ENCODE measurements around the gene TRABD2B. TPM values are rescaled to one million over a fixed set of nuclear protein-coding genes. Genes with fewer than 3 reads are reported as not detected.

The TRABD2B gene
- total RNA-seq, 4 donors from 2014 or later, result 0.35 to 2.5 (median 0.88) TPM

DNA sequence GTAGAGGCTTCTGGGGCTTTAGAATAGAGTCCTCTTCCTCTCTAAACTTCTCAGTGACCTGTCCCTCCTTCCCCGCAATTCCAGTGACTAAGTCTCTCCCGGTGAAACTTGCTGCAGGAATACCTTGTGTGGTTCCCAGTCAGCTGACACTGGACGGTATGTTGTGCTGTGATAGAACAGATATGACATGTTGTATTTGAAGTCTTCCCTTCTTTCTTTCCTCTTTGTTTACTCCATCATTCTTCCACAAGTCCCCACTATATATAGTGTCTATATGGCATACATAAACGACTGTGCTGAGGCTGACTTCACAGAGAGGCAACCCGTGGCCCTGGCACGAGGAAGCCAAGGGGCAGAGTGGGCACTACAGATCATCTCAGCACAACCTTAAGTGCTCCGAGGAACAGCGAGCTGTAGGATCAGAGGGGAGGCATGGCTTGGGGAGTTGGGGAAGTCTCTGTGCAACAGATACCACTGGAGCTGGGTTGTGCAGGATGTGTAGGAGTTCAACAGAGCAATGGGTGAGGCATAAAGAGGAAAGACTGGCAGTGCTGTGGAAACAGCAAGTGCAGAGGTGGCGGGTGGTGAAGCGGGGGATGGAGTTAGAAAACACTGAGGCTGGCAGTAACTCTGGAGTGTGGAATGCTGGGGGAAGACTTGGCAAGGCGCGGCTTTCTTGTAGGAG, 237.8 kb downstream of the TRABD2B start:
- Histone ChIP-seq H3K27me3 (no peaks in the 10 kb centered on the region), H3K36me3 (no peaks in the 10 kb centered on the region), H3K27ac (no peak overlapping the region), H3K4me3 (no peak overlapping the region), H3K9me3 (no peaks in the 10 kb centered on the region), H3K4me1 (no peaks in the 10 kb centered on the region)
- no peak for TF ChIP-seq POLR2A (IDR thresholded peaks at IDR 0.05)
- TF ChIP-seq, protein P1, sequence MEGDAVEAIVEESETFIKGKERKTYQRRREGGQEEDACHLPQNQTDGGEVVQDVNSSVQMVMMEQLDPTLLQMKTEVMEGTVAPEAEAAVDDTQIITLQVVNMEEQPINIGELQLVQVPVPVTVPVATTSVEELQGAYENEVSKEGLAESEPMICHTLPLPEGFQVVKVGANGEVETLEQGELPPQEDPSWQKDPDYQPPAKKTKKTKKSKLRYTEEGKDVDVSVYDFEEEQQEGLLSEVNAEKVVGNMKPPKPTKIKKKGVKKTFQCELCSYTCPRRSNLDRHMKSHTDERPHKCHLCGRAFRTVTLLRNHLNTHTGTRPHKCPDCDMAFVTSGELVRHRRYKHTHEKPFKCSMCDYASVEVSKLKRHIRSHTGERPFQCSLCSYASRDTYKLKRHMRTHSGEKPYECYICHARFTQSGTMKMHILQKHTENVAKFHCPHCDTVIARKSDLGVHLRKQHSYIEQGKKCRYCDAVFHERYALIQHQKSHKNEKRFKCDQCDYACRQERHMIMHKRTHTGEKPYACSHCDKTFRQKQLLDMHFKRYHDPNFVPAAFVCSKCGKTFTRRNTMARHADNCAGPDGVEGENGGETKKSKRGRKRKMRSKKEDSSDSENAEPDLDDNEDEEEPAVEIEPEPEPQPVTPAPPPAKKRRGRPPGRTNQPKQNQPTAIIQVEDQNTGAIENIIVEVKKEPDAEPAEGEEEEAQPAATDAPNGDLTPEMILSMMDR (IDR thresholded peaks at IDR 0.05), result no peak
- peak in 1 of 3 donors; percentile 32 for DNase-seq

DNA sequence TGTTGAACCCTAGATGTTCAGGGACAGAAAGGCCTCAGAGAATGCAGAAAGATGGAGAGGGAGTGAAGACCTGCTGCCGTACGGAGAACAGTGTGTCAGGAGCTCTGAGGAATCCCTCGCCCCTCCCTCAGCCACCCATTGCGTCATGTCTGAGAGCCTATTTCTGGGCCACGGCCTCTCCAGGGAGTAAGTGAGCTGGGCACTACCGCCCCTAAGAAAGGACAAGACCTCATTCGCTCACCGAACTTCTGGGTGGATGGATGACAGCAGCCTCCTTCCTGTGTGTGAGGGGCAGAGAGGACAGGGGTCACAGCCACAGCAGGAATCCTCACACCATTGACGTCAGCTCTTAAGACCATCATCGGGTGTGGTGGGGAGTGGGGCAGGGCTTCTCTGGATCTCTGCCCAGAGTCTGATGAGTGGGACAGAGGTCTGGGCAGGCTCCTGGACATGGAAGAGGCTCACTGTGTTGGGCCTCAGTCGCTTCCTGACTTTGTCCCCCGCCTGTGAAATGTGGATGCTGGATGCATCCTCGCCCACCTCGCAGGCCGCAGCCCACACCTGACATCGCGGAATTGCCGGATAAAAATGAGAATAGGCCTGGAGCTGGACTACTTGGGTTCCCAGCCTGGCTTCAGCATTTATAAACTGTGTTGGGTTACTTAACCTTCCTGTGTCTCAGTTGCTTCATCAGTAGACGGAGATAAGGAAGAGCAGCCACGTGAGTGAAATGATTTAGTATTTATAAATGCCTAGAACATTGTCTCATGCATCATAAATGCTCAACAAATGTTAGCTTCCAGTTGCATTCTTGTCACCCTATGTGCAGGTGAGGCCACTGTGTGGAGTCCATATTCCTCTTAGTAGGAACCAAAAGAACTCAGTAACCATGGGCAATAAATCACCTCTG, 238.6 kb downstream of the TRABD2B start:
- no peaks in the 10 kb centered on the region for H3K27me3 ChIP-seq
- no peaks in the 10 kb centered on the region for H3K9me3 ChIP-seq
- no peak overlapping the region for H3K4me3 ChIP-seq
- H3K4me1 ChIP-seq, result no peaks in the 10 kb centered on the region
- DNase-seq, result peak in 1 of 3 donors; percentile 28
- H3K27ac ChIP-seq, result no peak overlapping the region
- H3K36me3 ChIP-seq, result no peaks in the 10 kb centered on the region
- TF ChIP-seq POLR2A (IDR thresholded peaks at IDR 0.05), result no peak
- TF ChIP-seq, protein P1 (IDR thresholded peaks at IDR 0.05), result no peak

DNA sequence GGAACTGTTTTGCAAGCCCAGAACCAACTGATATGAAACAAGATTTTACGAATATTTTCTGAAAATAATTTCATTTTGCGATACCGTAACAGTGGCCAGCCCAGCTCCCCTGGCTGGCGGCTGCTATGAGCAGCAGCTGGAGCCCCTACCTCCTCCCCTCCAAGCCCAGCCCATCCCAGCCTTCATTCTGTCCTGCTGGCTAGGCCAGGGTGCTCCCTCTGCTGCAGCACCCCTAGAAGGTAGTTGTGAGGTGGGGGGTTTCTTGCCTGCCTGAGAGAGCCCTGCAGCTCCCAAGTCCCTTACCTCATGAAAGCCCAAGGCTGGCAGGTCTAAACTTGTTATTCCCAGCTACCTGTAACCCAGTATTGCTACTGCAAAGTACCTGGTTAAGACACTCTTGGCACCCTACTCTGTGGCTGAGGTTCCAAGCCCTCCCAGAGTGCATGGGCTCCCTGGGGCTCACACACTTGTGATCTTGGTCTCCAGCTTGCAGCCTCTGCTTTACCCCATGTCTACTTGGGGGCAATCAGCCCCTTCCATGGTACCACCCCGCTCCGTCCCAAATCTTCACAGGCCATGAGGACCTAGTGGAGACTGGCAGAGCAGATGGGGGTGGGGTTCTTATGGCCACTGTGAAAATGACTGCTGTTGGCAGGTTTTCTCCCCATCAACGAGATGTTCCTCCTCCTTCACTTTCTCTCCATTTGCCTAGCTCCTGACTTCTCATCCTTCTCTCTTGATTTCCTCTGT, 239.8 kb downstream of the TRABD2B start:
- TF ChIP-seq, protein P1 (IDR thresholded peaks at IDR 0.05), result no peak
- TF ChIP-seq POLR2A (IDR thresholded peaks at IDR 0.05), result no peak

DNA sequence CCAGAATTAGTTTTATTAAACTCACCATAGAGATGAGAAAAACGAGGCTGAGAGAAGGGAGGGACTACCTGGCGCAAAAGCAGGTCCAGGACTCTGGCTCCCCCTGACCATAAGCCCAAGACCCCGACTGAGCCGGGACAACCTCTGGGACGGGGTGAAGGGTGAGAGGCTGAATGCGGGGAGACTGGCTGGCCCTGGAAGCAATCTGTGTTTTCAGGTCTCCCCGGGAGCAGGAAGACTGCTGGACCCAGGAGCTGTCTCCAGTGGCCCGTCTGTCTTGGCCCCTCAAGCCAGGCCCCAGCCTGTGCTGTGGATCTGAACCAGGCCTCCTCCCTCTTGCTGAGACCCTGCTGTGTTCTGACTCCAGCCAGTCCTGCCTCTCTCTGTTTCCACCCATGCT, 240.8 kb downstream of the TRABD2B start:
- no peak overlapping the region for H3K4me3 ChIP-seq
- TF ChIP-seq, protein P1 (IDR thresholded peaks at IDR 0.05), result no peak
- TF ChIP-seq POLR2A (IDR thresholded peaks at IDR 0.05), result no peak
- DNase-seq, result no peak
- H3K4me1 ChIP-seq, result peaks cover 0 to 13% (median 0%) of the 10 kb centered on the region in 4 donors
- H3K27me3 ChIP-seq, result no peaks in the 10 kb centered on the region
- H3K27ac ChIP-seq, result no peak overlapping the region
- no peaks in the 10 kb centered on the region for H3K9me3 ChIP-seq
- H3K36me3 ChIP-seq, result no peaks in the 10 kb centered on the region

More for the DNA sequence above, 239.8 kb downstream of the TRABD2B start:
- H3K36me3 ChIP-seq, result no peaks in the 10 kb centered on the region
- no peak for DNase-seq
- H3K4me1 ChIP-seq, result peaks cover 0 to 3% (median 0%) of the 10 kb centered on the region in 4 donors
- no peak overlapping the region for H3K27ac ChIP-seq
- H3K4me3 ChIP-seq, result no peak overlapping the region
- no peaks in the 10 kb centered on the region for H3K9me3 ChIP-seq
- H3K27me3 ChIP-seq, result no peaks in the 10 kb centered on the region

- H3K27ac ChIP-seq, result no peak overlapping the region
- DNase-seq, result no peak
Observed at GRCh38 chr1:47756006-47756405, 241.2 kb downstream of the TRABD2B start.

More at GRCh38 chr1:47756006-47756405, 241.2 kb downstream of the TRABD2B start:
- Histone ChIP-seq H3K9me3 (no peaks in the 10 kb centered on the region), H3K4me3 (no peak overlapping the region), H3K4me1 (peaks cover 0 to 15% (median 0%) of the 10 kb centered on the region in 4 donors), H3K27me3 (no peaks in the 10 kb centered on the region), H3K36me3 (no peaks in the 10 kb centered on the region)
- no peak for TF ChIP-seq POLR2A (IDR thresholded peaks at IDR 0.05)
- TF ChIP-seq, protein P1 (IDR thresholded peaks at IDR 0.05), result no peak
